Myocyte (in vitro differentiated cells): ENCODE data around the gene APPBP2. TPM values are rescaled to one million over a fixed set of nuclear protein-coding genes. Genes with fewer than 3 reads are reported as not detected.
"Not testable (repeated sequence)": the region's sequence is repeated elsewhere in the genome, so short reads cannot be mapped to it uniquely, and the experiment has no call there.

Experiments
- DNase-seq: peaks from one replicate; pipeline ENCODE4 v3.0.0-alpha.2; 2012; ENCODE audit warnings: low read depth
- polyA plus RNA-seq: library from polyadenylated mRNA; unstranded; fragments of >200 nt; gene quantifications from one replicate; pipeline ENCODE4 v1.2.1, GENCODE V29; 2012; ENCODE audit warnings: missing spikeins
- total RNA-seq: library from RNA; depleted of rRNA; stranded (reverse); fragments of >200 nt; gene quantifications from 2 replicates; pipeline ENCODE4 v1.2.3, GENCODE V29; 2014

APPBP2 gene, protein sequence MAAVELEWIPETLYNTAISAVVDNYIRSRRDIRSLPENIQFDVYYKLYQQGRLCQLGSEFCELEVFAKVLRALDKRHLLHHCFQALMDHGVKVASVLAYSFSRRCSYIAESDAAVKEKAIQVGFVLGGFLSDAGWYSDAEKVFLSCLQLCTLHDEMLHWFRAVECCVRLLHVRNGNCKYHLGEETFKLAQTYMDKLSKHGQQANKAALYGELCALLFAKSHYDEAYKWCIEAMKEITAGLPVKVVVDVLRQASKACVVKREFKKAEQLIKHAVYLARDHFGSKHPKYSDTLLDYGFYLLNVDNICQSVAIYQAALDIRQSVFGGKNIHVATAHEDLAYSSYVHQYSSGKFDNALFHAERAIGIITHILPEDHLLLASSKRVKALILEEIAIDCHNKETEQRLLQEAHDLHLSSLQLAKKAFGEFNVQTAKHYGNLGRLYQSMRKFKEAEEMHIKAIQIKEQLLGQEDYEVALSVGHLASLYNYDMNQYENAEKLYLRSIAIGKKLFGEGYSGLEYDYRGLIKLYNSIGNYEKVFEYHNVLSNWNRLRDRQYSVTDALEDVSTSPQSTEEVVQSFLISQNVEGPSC
- 41.8 and 48.7 TPM in 2 replicates for total RNA-seq
- 20.5 TPM for polyA plus RNA-seq

DNA sequence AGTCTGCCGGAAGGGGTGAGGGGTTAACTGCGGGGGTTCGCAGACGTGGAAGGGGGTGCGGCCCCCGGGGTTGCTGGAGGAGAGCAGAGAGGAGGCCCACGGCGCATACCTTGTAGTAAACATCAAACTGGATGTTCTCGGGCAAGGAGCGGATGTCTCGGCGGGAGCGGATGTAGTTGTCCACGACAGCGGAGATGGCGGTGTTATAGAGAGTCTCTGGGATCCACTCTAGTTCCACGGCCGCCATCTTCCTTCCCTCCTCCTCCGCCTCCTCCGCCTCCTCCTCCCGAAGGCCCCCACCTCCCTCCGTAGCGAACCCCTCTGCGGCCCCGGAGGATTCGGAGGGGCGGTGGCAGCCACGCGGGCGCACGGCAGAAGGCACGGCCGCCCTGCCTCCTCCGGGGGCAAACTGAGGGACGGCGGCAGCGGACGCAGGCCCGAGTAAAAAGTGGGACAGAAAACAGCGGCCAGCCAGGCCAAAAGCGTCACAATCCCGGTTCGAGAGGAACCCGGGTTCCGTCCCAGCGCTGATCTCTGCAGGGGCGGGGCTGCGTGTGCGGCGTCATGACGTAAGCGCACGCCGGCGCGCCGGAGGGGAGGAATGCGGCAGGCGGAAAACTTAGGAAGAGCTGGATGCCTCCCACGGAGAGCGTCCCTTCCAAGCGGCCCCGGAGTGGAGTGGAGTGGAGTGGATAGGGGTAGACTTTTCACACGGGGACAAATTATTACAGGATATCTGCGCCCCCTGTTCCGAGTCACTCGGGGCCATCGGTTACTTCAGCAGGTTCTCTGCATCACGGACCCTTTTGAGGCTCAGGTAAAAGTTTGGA lies at the start of gene APPBP2:
TSS of gene APPBP2 (minus strand) at position 558 of the 830 bp plus-strand sequence. CDS start at position 247, 311 bp downstream.
- DNase-seq = peak; percentile 92

GRCh38 chr17:60573236-60574051 lies 47.4 kb upstream of the APPBP2 start:
- DNase-seq = no peak

GRCh38 chr17:60565233-60565632 lies 39.2 kb upstream of the APPBP2 start:
- no peak for DNase-seq

DNA sequence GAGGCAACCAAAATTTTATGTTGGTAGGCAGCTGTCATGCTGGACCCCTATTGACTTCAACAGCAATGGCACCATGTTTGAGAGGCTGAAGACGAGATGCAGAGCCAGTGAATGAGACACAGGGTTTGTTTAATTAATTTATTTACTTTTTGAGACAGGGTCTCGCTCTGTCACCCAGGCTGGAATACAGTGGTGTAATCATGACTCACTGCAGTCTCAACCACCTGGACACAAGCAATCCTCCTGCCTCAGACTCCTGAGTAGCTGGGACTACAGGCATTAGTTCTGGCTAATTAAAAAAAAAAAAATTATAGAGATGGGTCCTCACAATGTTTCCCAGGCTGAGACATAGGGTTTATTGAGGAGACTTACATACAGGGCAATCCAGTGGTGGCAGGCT lies 37.7 kb upstream of the APPBP2 start:
- DNase-seq = no peak

GRCh38 chr17:60562421-60562820 lies 36.4 kb upstream of the APPBP2 start:
- peak; percentile 35 for DNase-seq

- no peak for DNase-seq
Observed at GRCh38 chr17:60560860-60561257, 34.8 kb upstream of the APPBP2 start.

- DNase-seq = no peak
Observed at GRCh38 chr17:60559995-60560859, 34.2 kb upstream of the APPBP2 start.

GRCh38 chr17:60559659-60559994 lies 33.6 kb upstream of the APPBP2 start:
- no peak for DNase-seq

GRCh38 chr17:60557805-60558204 lies 31.8 kb upstream of the APPBP2 start:
- DNase-seq = no peak

- DNase-seq = no peak
Observed at GRCh38 chr17:60555786-60556185, 29.7 kb upstream of the APPBP2 start.

DNA sequence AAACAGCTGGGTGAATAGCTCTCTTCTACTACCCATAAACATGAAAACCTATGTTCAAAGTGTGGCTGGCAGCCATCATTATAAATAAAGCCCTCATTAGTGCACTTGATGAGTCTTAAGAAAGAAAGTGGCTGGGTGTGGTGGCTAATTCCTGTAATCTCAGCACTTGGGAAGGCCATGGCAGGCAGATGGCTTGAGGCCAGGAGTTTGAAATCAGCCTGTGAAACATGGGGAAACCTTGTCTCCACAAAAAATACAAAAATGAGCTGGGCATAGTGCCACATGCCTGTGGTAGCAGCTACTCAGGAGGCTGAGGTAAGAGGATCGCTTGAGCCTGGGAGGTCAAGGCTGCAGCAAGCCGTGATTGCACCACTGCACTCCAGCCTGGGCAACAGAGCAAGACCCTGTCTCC lies 28.3 kb upstream of the APPBP2 start:
- DNase-seq = peak; percentile 69

DNA sequence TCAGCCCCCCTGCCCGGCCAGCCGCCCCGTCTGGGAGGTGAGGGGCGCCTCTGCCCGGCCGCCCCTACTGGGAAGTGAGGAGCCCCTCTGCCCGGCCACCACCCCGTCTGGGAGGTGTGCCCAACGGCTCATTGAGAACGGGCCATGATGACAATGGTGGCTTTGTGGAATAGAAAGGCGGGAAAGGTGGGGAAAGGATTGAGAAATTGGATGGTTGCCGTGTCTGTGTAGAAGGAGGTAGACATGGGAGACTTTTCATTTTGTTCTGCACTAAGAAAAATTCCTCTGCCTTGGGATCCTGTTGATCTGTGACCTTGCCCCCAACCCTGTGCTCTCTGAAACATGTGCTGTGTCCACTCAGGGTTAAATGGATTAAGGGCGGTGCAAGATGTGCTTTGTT lies 26.2 kb upstream of the APPBP2 start:
- DNase-seq = not testable (repeated sequence)

DNA sequence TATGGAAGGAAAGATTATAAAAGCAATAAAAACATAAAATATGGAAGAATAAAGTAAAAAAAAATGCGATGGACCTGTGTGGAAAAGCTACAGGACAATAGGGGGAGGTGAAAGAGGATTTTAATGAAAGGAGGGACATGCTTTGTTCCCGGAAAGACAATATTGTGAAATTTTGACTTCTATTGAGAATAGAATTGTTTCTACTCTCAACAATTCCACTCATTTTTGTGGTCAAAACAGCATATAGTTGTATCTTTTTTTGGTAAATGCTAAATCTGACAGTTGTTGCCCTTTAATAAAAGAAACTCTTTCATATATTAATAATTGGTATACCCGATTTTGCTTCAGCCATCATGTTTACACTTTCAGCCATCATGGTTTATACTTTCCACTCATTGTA lies 22.9 kb upstream of the APPBP2 start:
- DNase-seq = no peak

GRCh38 chr17:60545465-60546191 lies 19.6 kb upstream of the APPBP2 start:
- DNase-seq = no peak

GRCh38 chr17:60542071-60542470 lies 16.0 kb upstream of the APPBP2 start:
- no peak for DNase-seq

GRCh38 chr17:60540460-60540859 lies 14.4 kb upstream of the APPBP2 start:
- no peak for DNase-seq

GRCh38 chr17:60539807-60540206 lies 13.8 kb upstream of the APPBP2 start:
- no peak for DNase-seq

GRCh38 chr17:60538726-60539125 lies 12.7 kb upstream of the APPBP2 start:
- no peak for DNase-seq
